ENCODE data around the gene GAREM1. TPM values are rescaled to one million over a fixed set of nuclear protein-coding genes. Genes with fewer than 3 reads are reported as not detected.

Gene GAREM1
- total RNA-seq, 1 experiment from 2014 or later = 11.1 TPM

DNA sequence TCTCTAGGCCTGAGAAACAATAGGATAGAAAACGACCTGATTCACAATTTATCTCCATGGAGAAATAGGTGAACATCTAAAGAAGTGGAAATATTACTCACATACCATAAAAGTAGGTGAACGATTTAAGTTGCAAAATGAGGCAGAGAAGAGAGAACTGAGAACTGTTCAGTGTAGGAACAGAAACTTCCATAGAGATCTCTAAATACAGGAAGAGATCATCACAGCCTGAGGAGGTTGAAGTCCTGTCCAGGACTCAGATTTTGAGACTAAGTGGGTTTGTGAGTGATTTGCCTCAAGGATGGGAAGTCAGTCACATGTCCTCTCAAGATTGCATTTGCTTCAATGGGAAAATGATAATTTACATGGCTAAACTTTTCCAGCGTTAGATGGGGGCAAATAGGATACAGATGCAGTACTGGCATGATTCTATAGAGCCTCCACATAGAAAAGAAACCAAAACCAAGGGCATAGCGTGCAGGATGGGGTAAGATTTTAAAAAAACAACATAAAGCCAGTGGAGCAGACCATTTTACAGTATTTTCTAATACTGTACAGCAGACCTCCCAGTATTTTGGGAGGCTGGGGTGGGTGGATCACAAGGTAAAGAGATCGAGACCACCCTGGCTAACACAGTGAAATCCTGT, 212.0 kb downstream of the GAREM1 start:
- no peaks in the 10 kb centered on the region for H3K4me1 ChIP-seq (ENCODE audit: control insufficient read depth in 1 of 2, insufficient read depth in 2 of 2, low read length in 2 of 2)
- RAD21 ChIA-PET (ENCODE audit: low non-redundant PET in 1 of 2, low total read pairs in 2 of 2, uncharacterized antibody in 2 of 2, unreplicated experiment in 2 of 2) = no interaction called here
- DNase-seq (ENCODE audit: low read depth, low spot score) = no peak
- POLR2A ChIA-PET = no interaction called here
- BruUV-seq (replicated peaks) = no TSS peak
- no peak overlapping the region for H3K9ac ChIP-seq (ENCODE audit: low read length)
- no peak for ATAC-seq
- no peak overlapping the region for H2AFZ ChIP-seq (ENCODE audit: low read depth, low read length, poor library complexity, severe bottlenecking)
- no peaks in the 10 kb centered on the region for H3K9me2 ChIP-seq (ENCODE audit: insufficient read depth)
- H3K4me2 ChIP-seq (ENCODE audit: low read length) = no peak overlapping the region
- H3K27ac ChIP-seq (ENCODE audit: low read depth, low read length) = no peak overlapping the region
- H3K79me2 ChIP-seq (ENCODE audit: insufficient read depth, low read length) = no peaks in the 10 kb centered on the region
- TF ChIP-seq, protein P1, sequence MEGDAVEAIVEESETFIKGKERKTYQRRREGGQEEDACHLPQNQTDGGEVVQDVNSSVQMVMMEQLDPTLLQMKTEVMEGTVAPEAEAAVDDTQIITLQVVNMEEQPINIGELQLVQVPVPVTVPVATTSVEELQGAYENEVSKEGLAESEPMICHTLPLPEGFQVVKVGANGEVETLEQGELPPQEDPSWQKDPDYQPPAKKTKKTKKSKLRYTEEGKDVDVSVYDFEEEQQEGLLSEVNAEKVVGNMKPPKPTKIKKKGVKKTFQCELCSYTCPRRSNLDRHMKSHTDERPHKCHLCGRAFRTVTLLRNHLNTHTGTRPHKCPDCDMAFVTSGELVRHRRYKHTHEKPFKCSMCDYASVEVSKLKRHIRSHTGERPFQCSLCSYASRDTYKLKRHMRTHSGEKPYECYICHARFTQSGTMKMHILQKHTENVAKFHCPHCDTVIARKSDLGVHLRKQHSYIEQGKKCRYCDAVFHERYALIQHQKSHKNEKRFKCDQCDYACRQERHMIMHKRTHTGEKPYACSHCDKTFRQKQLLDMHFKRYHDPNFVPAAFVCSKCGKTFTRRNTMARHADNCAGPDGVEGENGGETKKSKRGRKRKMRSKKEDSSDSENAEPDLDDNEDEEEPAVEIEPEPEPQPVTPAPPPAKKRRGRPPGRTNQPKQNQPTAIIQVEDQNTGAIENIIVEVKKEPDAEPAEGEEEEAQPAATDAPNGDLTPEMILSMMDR (IDR thresholded peaks at IDR 0.05 in 2 of 3, conservative IDR thresholded peaks at IDR 0.05 in 1 of 3; ENCODE audit: borderline replicate concordance in 1 of 3, insufficient read depth in 1 of 3, low read depth in 2 of 3, low read length in 2 of 3) = no peak
- H3K27me3 ChIP-seq (ENCODE audit: insufficient read depth, low read length) = 0 out of 2 replicates have a peak, but pooled peaks cover 3% of the 10 kb centered on the region
- no peaks in the 10 kb centered on the region for H3K9me3 ChIP-seq (ENCODE audit: control insufficient read depth in 1 of 2, insufficient read depth in 1 of 2, low read depth in 1 of 2, low read length in 2 of 2)
- CTCF ChIA-PET = no interaction called here
- no peak overlapping the region for H3K4me3 ChIP-seq (replicated peaks in 1 of 2; ENCODE audit: low read depth in 1 of 2, low read length in 2 of 2)
- H4K20me1 ChIP-seq (ENCODE audit: insufficient read depth) = no peaks in the 10 kb centered on the region
- H3K36me3 ChIP-seq (ENCODE audit: control insufficient read depth in 1 of 2, insufficient read depth in 2 of 2, low read length in 2 of 2) = no peaks in the 10 kb centered on the region
- intact Hi-C loops (cut with micrococcal nuclease) = no loop called here

DNA sequence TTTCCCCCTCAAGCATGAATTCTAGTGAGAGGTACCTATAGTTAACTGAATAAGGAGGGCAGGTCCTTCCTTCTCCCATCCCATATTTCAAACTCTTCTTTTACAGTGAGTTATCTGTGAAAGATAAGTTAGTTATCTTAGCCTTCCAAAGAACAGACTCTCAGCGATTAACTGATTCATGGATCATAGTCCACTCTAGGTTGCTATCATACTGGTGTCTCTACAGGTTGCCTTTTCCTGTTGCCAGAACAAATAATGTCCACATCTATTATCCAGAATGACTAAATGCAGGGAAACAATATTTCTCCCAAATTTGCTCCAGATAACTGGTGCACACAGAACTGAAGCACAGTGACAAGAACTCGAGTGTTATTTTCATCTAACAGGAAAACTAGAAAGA, 212.5 kb downstream of the GAREM1 start:
- H3K4me1 ChIP-seq (ENCODE audit: control insufficient read depth in 1 of 2, insufficient read depth in 2 of 2, low read length in 2 of 2) = no peaks in the 10 kb centered on the region
- ATAC-seq (no peak), DNase-seq (ENCODE audit: low read depth, low spot score) (no peak)
- H3K79me2 ChIP-seq (ENCODE audit: insufficient read depth, low read length) = no peaks in the 10 kb centered on the region
- no peaks in the 10 kb centered on the region for H3K36me3 ChIP-seq (ENCODE audit: control insufficient read depth in 1 of 2, insufficient read depth in 2 of 2, low read length in 2 of 2)
- H3K9ac ChIP-seq (ENCODE audit: low read length) = no peak overlapping the region
- H4K20me1 ChIP-seq (ENCODE audit: insufficient read depth) = no peaks in the 10 kb centered on the region
- intact Hi-C loops (cut with micrococcal nuclease) = no loop called here
- H3K27me3 ChIP-seq (ENCODE audit: insufficient read depth, low read length) = 0 out of 2 replicates have a peak, but pooled peaks cover 3% of the 10 kb centered on the region
- ChIA-PET CTCF (interaction anchor here (1.2 kb wide), 1 partner anchor 14 kb away, joined by 4 read pairs; no protein-coding TSS in a partner anchor), POLR2A (no interaction called here), RAD21 (ENCODE audit: low non-redundant PET in 1 of 2, low total read pairs in 2 of 2, uncharacterized antibody in 2 of 2, unreplicated experiment in 2 of 2) (no interaction called here)
- H3K4me2 ChIP-seq (ENCODE audit: low read length) = no peak overlapping the region
- H2AFZ ChIP-seq (ENCODE audit: low read depth, low read length, poor library complexity, severe bottlenecking) = no peak overlapping the region
- no peaks in the 10 kb centered on the region for H3K9me2 ChIP-seq (ENCODE audit: insufficient read depth)
- no peaks in the 10 kb centered on the region for H3K9me3 ChIP-seq (ENCODE audit: control insufficient read depth in 1 of 2, insufficient read depth in 1 of 2, low read depth in 1 of 2, low read length in 2 of 2)
- no peak overlapping the region for H3K27ac ChIP-seq (ENCODE audit: low read depth, low read length)
- BruUV-seq (replicated peaks) = no TSS peak
- H3K4me3 ChIP-seq (replicated peaks in 1 of 2; ENCODE audit: low read depth in 1 of 2, low read length in 2 of 2) = no peak overlapping the region
- no peak for TF ChIP-seq EZH2 (IDR thresholded peaks at IDR 0.05)
- no peak for TF ChIP-seq SIN3A (IDR thresholded peaks at IDR 0.05; ENCODE audit: low read depth)
- TF ChIP-seq SRF (IDR thresholded peaks at IDR 0.05; ENCODE audit: low read depth) = no peak
- TF ChIP-seq POLR2A (IDR thresholded peaks at IDR 0.05; ENCODE audit: borderline replicate concordance, extremely low read depth, insufficient read depth, insufficient read length) = no peak
- TF ChIP-seq, protein P1 (IDR thresholded peaks at IDR 0.05 in 2 of 3, conservative IDR thresholded peaks at IDR 0.05 in 1 of 3; ENCODE audit: borderline replicate concordance in 1 of 3, insufficient read depth in 1 of 3, low read depth in 2 of 3, low read length in 2 of 3) = no peak
- TF ChIP-seq, protein P2, sequence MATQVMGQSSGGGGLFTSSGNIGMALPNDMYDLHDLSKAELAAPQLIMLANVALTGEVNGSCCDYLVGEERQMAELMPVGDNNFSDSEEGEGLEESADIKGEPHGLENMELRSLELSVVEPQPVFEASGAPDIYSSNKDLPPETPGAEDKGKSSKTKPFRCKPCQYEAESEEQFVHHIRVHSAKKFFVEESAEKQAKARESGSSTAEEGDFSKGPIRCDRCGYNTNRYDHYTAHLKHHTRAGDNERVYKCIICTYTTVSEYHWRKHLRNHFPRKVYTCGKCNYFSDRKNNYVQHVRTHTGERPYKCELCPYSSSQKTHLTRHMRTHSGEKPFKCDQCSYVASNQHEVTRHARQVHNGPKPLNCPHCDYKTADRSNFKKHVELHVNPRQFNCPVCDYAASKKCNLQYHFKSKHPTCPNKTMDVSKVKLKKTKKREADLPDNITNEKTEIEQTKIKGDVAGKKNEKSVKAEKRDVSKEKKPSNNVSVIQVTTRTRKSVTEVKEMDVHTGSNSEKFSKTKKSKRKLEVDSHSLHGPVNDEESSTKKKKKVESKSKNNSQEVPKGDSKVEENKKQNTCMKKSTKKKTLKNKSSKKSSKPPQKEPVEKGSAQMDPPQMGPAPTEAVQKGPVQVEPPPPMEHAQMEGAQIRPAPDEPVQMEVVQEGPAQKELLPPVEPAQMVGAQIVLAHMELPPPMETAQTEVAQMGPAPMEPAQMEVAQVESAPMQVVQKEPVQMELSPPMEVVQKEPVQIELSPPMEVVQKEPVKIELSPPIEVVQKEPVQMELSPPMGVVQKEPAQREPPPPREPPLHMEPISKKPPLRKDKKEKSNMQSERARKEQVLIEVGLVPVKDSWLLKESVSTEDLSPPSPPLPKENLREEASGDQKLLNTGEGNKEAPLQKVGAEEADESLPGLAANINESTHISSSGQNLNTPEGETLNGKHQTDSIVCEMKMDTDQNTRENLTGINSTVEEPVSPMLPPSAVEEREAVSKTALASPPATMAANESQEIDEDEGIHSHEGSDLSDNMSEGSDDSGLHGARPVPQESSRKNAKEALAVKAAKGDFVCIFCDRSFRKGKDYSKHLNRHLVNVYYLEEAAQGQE (IDR thresholded peaks at IDR 0.05; ENCODE audit: low read depth) = no peak
- TF ChIP-seq ZNF274 (IDR thresholded peaks at IDR 0.05; ENCODE audit: low read depth, low read length) = no peak
- TF ChIP-seq TCF7L2 (IDR thresholded peaks at IDR 0.05; ENCODE audit: borderline replicate concordance, extremely low read depth, insufficient read depth, insufficient read length) = no peak
- no peak for TF ChIP-seq SP1 (IDR thresholded peaks at IDR 0.05; ENCODE audit: low read depth)

Measured in HCT116 (cell line).